IMR-90 (cell line): ENCODE results near the gene CES3. TPM values are rescaled to one million over a fixed set of nuclear protein-coding genes. Genes with fewer than 3 reads are reported as not detected.
A peak's percentile ranks its signal among the peaks of the same experiment; 100 is the strongest.

Source experiments
- ATAC-seq: fragments of 200-7000 bp; cut with Tn5 transposase; 2 replicates; pipeline ENCODE4 v1.9.1; 2020; ENCODE audit warnings: low read depth, mild to moderate bottlenecking, moderate library complexity
- BruUV-seq: library from RNA; stranded (reverse); fragments of 400-500 nt; replicated peaks from 2 replicates; lab custom pipeline; 2021; lab: Mats Ljungman, UMichigan
- CTCF ChIA-PET: fragments of 300-600 bp; formaldehyde crosslinking; extraction: SDS; loops from one replicate; lab custom pipeline; 2021; ENCODE audit warnings: antibody characterized with exemption; lab: Yijun Ruan, JAX
- POLR2A ChIA-PET: fragments of 300-600 bp; sonication (Branson Sonifier 250); formaldehyde crosslinking; loops from one replicate; lab custom pipeline; 2022; ENCODE audit warnings: antibody characterized with exemption; ENCODE audit not compliant: unreplicated experiment; lab: Charles Lee
- DNase-seq: peaks from one replicate; pipeline ENCODE4 v3.0.0; 2013
- H2AFZ ChIP-seq: replicated peaks from 2 replicates; pipeline ENCODE3; 2013; ENCODE audit warnings: low read length, mild to moderate bottlenecking; ENCODE audit not compliant: poor library complexity
- H2AK5ac ChIP-seq: 2 replicates; pipeline ENCODE4 v1.6.1; 2013; ENCODE audit warnings: low read depth, low read length, inconsistent platforms
- H2AK9ac ChIP-seq: replicated peaks from 2 replicates; pipeline ENCODE3; 2013; ENCODE audit warnings: mild to moderate bottlenecking, low read depth, low read length, moderate library complexity; ENCODE audit not compliant: poor library complexity
- H2BK120ac ChIP-seq: 2 replicates; pipeline ENCODE4 v1.6.1; 2013; ENCODE audit warnings: low read depth, low read length, inconsistent platforms
- H2BK15ac ChIP-seq: 3 replicates; pipeline ENCODE4 v1.6.1; 2013; ENCODE audit warnings: low read depth, low read length, inconsistent platforms
- H2BK20ac ChIP-seq: 2 replicates; pipeline ENCODE4 v1.6.1; 2013; ENCODE audit warnings: low read depth, mild to moderate bottlenecking, inconsistent platforms, low read length, moderate library complexity
- H2BK5ac ChIP-seq: 2 replicates; pipeline ENCODE4 v1.6.1; 2013; ENCODE audit warnings: mild to moderate bottlenecking, low read depth, low read length, inconsistent platforms; ENCODE audit not compliant: poor library complexity, severe bottlenecking
- H3K14ac ChIP-seq: replicated peaks from 2 replicates; pipeline ENCODE4 v1.6.1; 2013; ENCODE audit warnings: low read depth, low read length, inconsistent platforms
- H3K18ac ChIP-seq: 2 replicates; pipeline ENCODE4 v1.6.1; 2013; ENCODE audit warnings: low read depth, low read length, control low read depth
- H3K23ac ChIP-seq: 2 replicates; pipeline ENCODE4 v1.6.1; 2013; ENCODE audit warnings: low read depth, low read length, inconsistent platforms
- H3K27ac ChIP-seq: 2 replicates; pipeline ENCODE4 v1.5.1; 2013; ENCODE audit warnings: mild to moderate bottlenecking, control low read depth, low read length; ENCODE audit not compliant: insufficient read depth
- H3K27me3 ChIP-seq: 2 replicates; pipeline ENCODE4 v1.6.1; 2013; ENCODE audit warnings: low read length; ENCODE audit not compliant: control insufficient read depth, insufficient read depth
- H3K36me3 ChIP-seq: 2 replicates; pipeline ENCODE4 v1.6.1; 2013; ENCODE audit warnings: low read length, mixed read lengths; ENCODE audit not compliant: control insufficient read depth, insufficient read depth
- H3K4ac ChIP-seq: 2 replicates; pipeline ENCODE4 v1.6.1; 2013; ENCODE audit warnings: low read depth, low read length, inconsistent platforms
- H3K4me1 ChIP-seq: 2 replicates; pipeline ENCODE4 v1.6.1; 2013; ENCODE audit warnings: low read length, mixed read lengths; ENCODE audit not compliant: control insufficient read depth, insufficient read depth
- H3K4me2 ChIP-seq: 2 replicates; pipeline ENCODE4 v1.6.1; 2013; ENCODE audit warnings: low read depth, mild to moderate bottlenecking, control low read depth, low read length, moderate library complexity
- H3K4me3 ChIP-seq: 2 replicates; pipeline ENCODE4 v1.5.1; 2013; ENCODE audit warnings: low read depth, mild to moderate bottlenecking, control low read depth, low read length, moderate library complexity; ENCODE audit not compliant: insufficient read depth
- H3K56ac ChIP-seq: 2 replicates; pipeline ENCODE4 v1.6.1; 2013; ENCODE audit warnings: low read length, inconsistent platforms; ENCODE audit not compliant: insufficient read depth; ENCODE audit errors: extremely low read depth
- H3K79me1 ChIP-seq, 2 experiments: 2 replicates each; pipeline ENCODE4 v1.6.1; 2013; ENCODE audit warnings: low read length in 2 of 2, inconsistent platforms in 1 of 2, low read depth in 1 of 2
- H3K9ac ChIP-seq: 2 replicates; pipeline ENCODE4 v1.6.1; 2013; ENCODE audit warnings: low read depth, low read length, control low read depth
- H3K9me1 ChIP-seq: 2 replicates; pipeline ENCODE4 v1.6.1; 2013; ENCODE audit warnings: low read length, inconsistent platforms; ENCODE audit not compliant: insufficient read depth
- H3K9me3 ChIP-seq: 2 replicates; pipeline ENCODE4 v1.6.1; 2013; ENCODE audit warnings: low read length; ENCODE audit not compliant: control insufficient read depth, insufficient read depth
- H4K20me1 ChIP-seq: 2 replicates; pipeline ENCODE4 v1.6.1; 2013; ENCODE audit warnings: low read length, inconsistent platforms; ENCODE audit not compliant: insufficient read depth
- H4K5ac ChIP-seq: 2 replicates; pipeline ENCODE4 v1.6.1; 2013; ENCODE audit warnings: mild to moderate bottlenecking, low read depth, low read length, control low read depth
- H4K8ac ChIP-seq, 2 experiments: 2 replicates each; pipeline ENCODE4 v1.6.1; 2013; ENCODE audit warnings: low read depth in 2 of 2, low read length in 2 of 2, control low read depth in 1 of 2, inconsistent platforms in 1 of 2
- H4K91ac ChIP-seq: 2 replicates; pipeline ENCODE4 v1.6.1; 2013; ENCODE audit warnings: low read depth, low read length, inconsistent platforms; ENCODE audit not compliant: insufficient read depth
- BHLHE40 ChIP-seq: fragments of 150-350 bp; IDR thresholded peaks from 2 replicates; pipeline ENCODE4 v1.6.1; 2016; ENCODE audit warnings: mild to moderate bottlenecking, low read depth, low read length
- CEBPB ChIP-seq: IDR thresholded peaks from 2 replicates; pipeline ENCODE4 v1.6.1; 2012; ENCODE audit warnings: low read depth, low read length, improper control_type of control experiment
- CHD1 ChIP-seq: IDR thresholded peaks from 2 replicates; pipeline ENCODE4 v1.6.1; 2012; ENCODE audit warnings: low read depth, low read length, improper control_type of control experiment
- FOS ChIP-seq: fragments of 150-350 bp; IDR thresholded peaks from 2 replicates; pipeline ENCODE4 v1.6.1; 2016; ENCODE audit warnings: low read depth, low read length
- MAFK ChIP-seq: IDR thresholded peaks from 2 replicates; pipeline ENCODE4 v1.6.1; 2012; ENCODE audit warnings: low read depth, low read length, improper control_type of control experiment
- MAZ ChIP-seq: IDR thresholded peaks from 2 replicates; pipeline ENCODE4 v1.6.1; 2012; ENCODE audit warnings: low read depth, mild to moderate bottlenecking, low read length, improper control_type of control experiment, moderate library complexity, borderline replicate concordance
- POLR2A ChIP-seq: IDR thresholded peaks from 2 replicates; pipeline ENCODE4 v1.6.1; 2012; ENCODE audit warnings: mild to moderate bottlenecking, low read depth, low read length
- RCOR1 ChIP-seq: IDR thresholded peaks from 2 replicates; pipeline ENCODE4 v1.6.1; 2012; ENCODE audit warnings: mild to moderate bottlenecking, low read length, improper control_type of control experiment; ENCODE audit not compliant: insufficient replicate concordance
- RFX5 ChIP-seq: IDR thresholded peaks from 2 replicates; pipeline ENCODE4 v1.8.0; 2012; ENCODE audit warnings: low read depth, mild to moderate bottlenecking, low read length, moderate library complexity
- SMC3 ChIP-seq: fragments of 150-350 bp; IDR thresholded peaks from 2 replicates; pipeline ENCODE4 v1.6.1; 2016; ENCODE audit warnings: low read depth, mild to moderate bottlenecking, antibody characterized with exemption, low read length, moderate library complexity
- WGBS, 2 experiments: methylation state at CpG; one replicate each; pipeline versions ENCODE4 v1.1.5 to v1.1.7; 2013; ENCODE audit warnings: missing lambda C conversion rate in 2 of 2; ENCODE audit not compliant: insufficient read length in 1 of 2; ENCODE audit errors: extremely low coverage in 2 of 2; 5-methylcytosine and 5-hydroxymethylcytosine counted together
- dilution Hi-C: fragments of 300-500 bp; cut with HindIII; formaldehyde crosslinking; loops from one replicate; pipeline ENCODE4 v1.14.3; 2018; ENCODE audit warnings: low sequenced_read_pairs; ENCODE audit not compliant: unreplicated experiment
- in situ Hi-C: fragments of 300-500 bp; cut with MboI; formaldehyde crosslinking; loops from 3 replicates; pipeline ENCODE4 v1.14.3; 2019; ENCODE audit warnings: low sequenced_read_pairs, inconsistent platforms, mixed read lengths
- intact Hi-C: fragments of 100-400 bp; cut with micrococcal nuclease; formaldehyde crosslinking; loops from 2 replicates; pipeline ENCODE4 v1.10.0; 2022
- polyA plus RNA-seq, 3 experiments: library from polyadenylated mRNA; depleted of rRNA; stranded (reverse); fragments of >200 nt; gene quantifications; 2 replicates each; pipeline ENCODE4 v1.2.3, GENCODE V29; 2012; ENCODE audit warnings: low replicate concordance in 1 of 3
- total RNA-seq: library from RNA; depleted of rRNA; stranded (reverse); fragments of >200 nt; gene quantifications from 2 replicates; pipeline ENCODE4 v1.2.3, GENCODE V29; 2012
- TF ChIP-seq, protein P1 (sequence below): fragments of 150-350 bp; IDR thresholded peaks from 2 replicates; pipeline ENCODE4 v1.6.1; 2016; ENCODE audit warnings: low read depth, mild to moderate bottlenecking, low read length, moderate library complexity, borderline replicate concordance

CES3 gene
- total and polyA plus RNA-seq, 2 of the 4 experiments (the other 2 are of a cell fraction): 0.03 TPM; not detected in 1

DNA sequence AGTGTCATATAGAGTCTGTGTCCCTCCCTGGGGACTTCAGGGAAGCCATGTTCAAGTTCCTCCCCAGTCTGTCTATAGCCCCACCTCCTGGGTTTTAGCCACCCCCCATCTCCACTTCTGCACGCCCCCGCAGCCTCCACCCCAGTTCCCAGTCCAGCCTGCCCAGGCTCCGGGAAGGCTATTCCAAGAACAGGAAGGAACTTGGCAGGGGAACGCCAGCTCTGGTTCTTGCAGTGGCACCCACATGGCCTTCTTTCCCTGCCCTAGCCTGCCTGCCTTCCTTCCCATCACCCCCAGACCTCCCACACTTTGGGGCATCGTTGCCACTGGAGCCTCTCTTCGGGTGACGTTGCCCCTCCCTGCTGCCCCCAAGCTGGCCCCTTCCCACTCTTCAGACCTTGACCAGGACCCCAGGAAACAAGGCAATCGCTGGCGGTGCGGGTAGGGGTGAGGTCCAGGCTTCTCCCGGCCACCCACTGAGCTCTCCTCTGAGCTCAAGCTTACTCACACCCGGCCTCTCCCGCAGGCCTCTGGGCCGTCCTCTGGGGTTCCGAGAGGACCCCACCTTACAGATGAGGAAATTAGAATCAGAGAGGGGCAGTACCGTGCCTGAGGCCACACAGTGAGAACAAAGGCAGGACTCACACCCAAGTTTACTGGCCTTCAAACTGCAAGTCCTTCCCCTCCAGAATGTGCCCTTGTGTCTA, 18.1 kb downstream of the CES3 start:
- Histone ChIP-seq H3K79me1 (no peaks in the 10 kb centered on the region), H2BK15ac (no peak overlapping the region), H2AK5ac (peak overlapping the region; percentile 65), H2BK5ac (no peak overlapping the region), H3K56ac (no peak overlapping the region), H2BK120ac (no peak overlapping the region), H2AK9ac (no peak overlapping the region), H3K9me3 (no peaks in the 10 kb centered on the region), H3K27ac (no peak overlapping the region), H4K20me1 (no peaks in the 10 kb centered on the region), H3K14ac (no peak overlapping the region), H4K8ac (no peak overlapping the region), H3K4me3 (no peak overlapping the region), H3K36me3 (no peaks in the 10 kb centered on the region), H3K4me1 (no peaks in the 10 kb centered on the region; the same call in 1 of the 2 replicates), H3K9me1 (no peaks in the 10 kb centered on the region), H3K4ac (no peak overlapping the region; the same call in 1 of the 2 replicates), H2BK20ac (no peak overlapping the region), H4K5ac (no peak overlapping the region), H3K18ac (no peak overlapping the region), H3K23ac (no peak overlapping the region), H3K4me2 (no peak overlapping the region), H3K27me3 (no peaks in the 10 kb centered on the region; the same call in 1 of the 2 replicates), H4K91ac (no peak overlapping the region), H2AFZ (peak overlapping the region; percentile 69), H3K9ac (no peak overlapping the region)
- POLR2A ChIA-PET: no interaction called here
- intact Hi-C loops (no loop called here), dilution Hi-C loops (no loop called here), in situ Hi-C loops (no loop called here)
- no peak for TF ChIP-seq RFX5
- TF ChIP-seq CEBPB: no peak
- TF ChIP-seq CHD1: no peak
- no peak for TF ChIP-seq POLR2A
- TF ChIP-seq, protein P1, sequence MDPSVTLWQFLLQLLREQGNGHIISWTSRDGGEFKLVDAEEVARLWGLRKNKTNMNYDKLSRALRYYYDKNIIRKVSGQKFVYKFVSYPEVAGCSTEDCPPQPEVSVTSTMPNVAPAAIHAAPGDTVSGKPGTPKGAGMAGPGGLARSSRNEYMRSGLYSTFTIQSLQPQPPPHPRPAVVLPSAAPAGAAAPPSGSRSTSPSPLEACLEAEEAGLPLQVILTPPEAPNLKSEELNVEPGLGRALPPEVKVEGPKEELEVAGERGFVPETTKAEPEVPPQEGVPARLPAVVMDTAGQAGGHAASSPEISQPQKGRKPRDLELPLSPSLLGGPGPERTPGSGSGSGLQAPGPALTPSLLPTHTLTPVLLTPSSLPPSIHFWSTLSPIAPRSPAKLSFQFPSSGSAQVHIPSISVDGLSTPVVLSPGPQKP: no peak
- TF ChIP-seq FOS: no peak
- no peak for TF ChIP-seq RCOR1
- no peak for TF ChIP-seq BHLHE40
- no peak for TF ChIP-seq MAFK
- TF ChIP-seq MAZ: no peak
- TF ChIP-seq SMC3: no peak
- CTCF ChIA-PET: interaction anchor here (1.6 kb wide), 1 partner anchor 122 kb away, joined by 5 read pairs; no protein-coding TSS in a partner anchor
- 44% methylated on average over 8 of the region's 16 CpGs; no CpG with 5 or more reads in 1 of the 2 experiments for WGBS, 2 experiments
- DNase-seq: no peak
- peak; percentile 13; the same call in 1 of the 2 replicates for ATAC-seq
- BruUV-seq: no TSS peak
